ENCODE measurements around the gene AKAP6.

The AKAP6 gene

GRCh38 chr14:32413967-32414640, 85.0 kb downstream of the AKAP6 start:
- no peak for TF ChIP-seq CTCF (IDR thresholded peaks at IDR 0.05; ENCODE audit: control insufficient read depth, extremely low read depth, insufficient read depth)
- DNase-seq (ENCODE audit: low read depth), result peak; percentile 15
- H3K4me3 ChIP-seq (ENCODE audit: low read depth, low read length), result no peak overlapping the region

GRCh38 chr14:32414808-32415255, 85.7 kb downstream of the AKAP6 start:
- DNase-seq (ENCODE audit: low read depth), result no peak
- H3K4me3 ChIP-seq (ENCODE audit: low read depth, low read length), result no peak overlapping the region

GRCh38 chr14:32417956-32418552, 89.0 kb downstream of the AKAP6 start:
- no peak for TF ChIP-seq CTCF (IDR thresholded peaks at IDR 0.05; ENCODE audit: control insufficient read depth, extremely low read depth, insufficient read depth)
- no peak for DNase-seq (ENCODE audit: low read depth)
- no peak overlapping the region for H3K4me3 ChIP-seq (ENCODE audit: low read depth, low read length)

More at GRCh38 chr14:32414808-32415255, 85.7 kb downstream of the AKAP6 start:
- no peak for TF ChIP-seq CTCF (IDR thresholded peaks at IDR 0.05; ENCODE audit: control insufficient read depth, extremely low read depth, insufficient read depth)

- DNase-seq (ENCODE audit: low read depth), result no peak
- H3K4me3 ChIP-seq (ENCODE audit: low read depth, low read length), result no peak overlapping the region
- no peak for TF ChIP-seq CTCF (IDR thresholded peaks at IDR 0.05; ENCODE audit: control insufficient read depth, extremely low read depth, insufficient read depth)
These were observed 90.3 kb downstream of the AKAP6 start for GRCh38 chr14:32419429-32419828.

- no peak for TF ChIP-seq CTCF (IDR thresholded peaks at IDR 0.05; ENCODE audit: control insufficient read depth, extremely low read depth, insufficient read depth)
- no peak overlapping the region for H3K4me3 ChIP-seq (ENCODE audit: low read depth, low read length)
- DNase-seq (ENCODE audit: low read depth), result no peak
These were observed 92.7 kb downstream of the AKAP6 start for GRCh38 chr14:32421781-32422180.

- no peak for DNase-seq (ENCODE audit: low read depth)
- no peak overlapping the region for H3K4me3 ChIP-seq (ENCODE audit: low read depth, low read length)
- TF ChIP-seq CTCF (IDR thresholded peaks at IDR 0.05; ENCODE audit: control insufficient read depth, extremely low read depth, insufficient read depth), result no peak
These were observed 93.3 kb downstream of the AKAP6 start for GRCh38 chr14:32422440-32422839.
